Hepatocyte (in vitro differentiated cells): ENCODE measurements around the gene DRAM1. TPM values are rescaled to one million over a fixed set of nuclear protein-coding genes. Genes with fewer than 3 reads are reported as not detected.

Experiments used
- DNase-seq: peaks from one replicate; pipeline ENCODE4 v3.0.0-alpha.2; 2016; ENCODE audit warnings: low spot score
- H2AFZ ChIP-seq: fragments of 200-600 bp; sonication (generic); 2 replicates; pipeline ENCODE4 v1.6.0; 2016; ENCODE audit warnings: antibody characterized with exemption, mild to moderate bottlenecking
- H3K27ac ChIP-seq: fragments of 200-600 bp; sonication (generic); 2 replicates; pipeline ENCODE4 v1.5.1; 2016; ENCODE audit warnings: mild to moderate bottlenecking
- H3K27me3 ChIP-seq: fragments of 200-600 bp; sonication (generic); 2 replicates; pipeline ENCODE4 v1.6.1; 2016
- H3K36me3 ChIP-seq: fragments of 200-600 bp; sonication (generic); replicated peaks from 2 replicates; pipeline ENCODE4 v1.5.1; 2016; ENCODE audit warnings: low read depth; ENCODE audit not compliant: insufficient read depth
- H3K4me1 ChIP-seq: fragments of 200-600 bp; sonication (generic); 2 replicates; pipeline ENCODE4 v1.5.1; 2016; ENCODE audit warnings: mild to moderate bottlenecking, moderate library complexity; ENCODE audit not compliant: insufficient read depth
- H3K4me2 ChIP-seq: fragments of 200-600 bp; sonication (generic); 2 replicates; pipeline ENCODE4 v1.6.0; 2016
- H3K4me3 ChIP-seq: fragments of 200-600 bp; sonication (generic); 2 replicates; pipeline ENCODE4 v1.5.1; 2016; ENCODE audit warnings: mild to moderate bottlenecking
- H3K79me2 ChIP-seq: fragments of 200-600 bp; sonication (generic); 2 replicates; pipeline ENCODE4 v1.6.0; 2017; ENCODE audit warnings: mild to moderate bottlenecking
- H3K9me2 ChIP-seq: fragments of 200-600 bp; sonication (generic); replicated peaks from 2 replicates; pipeline ENCODE4 v1.6.0; 2017; ENCODE audit warnings: mild to moderate bottlenecking; ENCODE audit not compliant: insufficient read depth
- H3K9me3 ChIP-seq: fragments of 200-600 bp; sonication (generic); 2 replicates; pipeline ENCODE4 v1.5.1; 2016; ENCODE audit warnings: low read depth, mild to moderate bottlenecking
- H4K20me1 ChIP-seq: fragments of 200-600 bp; sonication (generic); 2 replicates; pipeline ENCODE4 v1.6.0; 2016; ENCODE audit warnings: mild to moderate bottlenecking; ENCODE audit not compliant: insufficient read depth, poor library complexity, severe bottlenecking
- EZH2 ChIP-seq: fragments of 200-600 bp; sonication (generic); IDR thresholded peaks from 2 replicates; pipeline ENCODE4 v1.6.1; 2016; ENCODE audit warnings: antibody characterized with exemption, mild to moderate bottlenecking, borderline replicate concordance
- EZH2phosphoT487 ChIP-seq: fragments of 200-600 bp; sonication (generic); IDR thresholded peaks from one replicate; pipeline ENCODE4 v1.6.1; 2018; ENCODE audit warnings: antibody characterized with exemption, mild to moderate bottlenecking, low read depth, moderate library complexity; ENCODE audit not compliant: unreplicated experiment, severe bottlenecking
- WGBS: methylation state at CpG from one replicate; pipeline ENCODE4 v1.1.6; 2016; ENCODE audit warnings: low lambda C conversion rate; ENCODE audit errors: missing lambda C conversion rate; 5-methylcytosine and 5-hydroxymethylcytosine counted together
- polyA plus RNA-seq: library from polyadenylated mRNA; unstranded; fragments of >200 nt; fragmentation: Nextera tagmentation; extraction: Ambion mirVana; gene quantifications from 2 replicates; pipeline ENCODE4 v1.2.1, GENCODE V29; 2016
- total RNA-seq: library from RNA; depleted of rRNA; stranded (reverse); fragments of >200 nt; gene quantifications from 2 replicates; pipeline ENCODE4 v1.2.3, GENCODE V29; 2014
- TF ChIP-seq, protein P1 (sequence below): fragments of 200-600 bp; sonication (generic); IDR thresholded peaks from 2 replicates; pipeline ENCODE4 v1.5.1; 2016; ENCODE audit warnings: antibody characterized with exemption, mild to moderate bottlenecking; ENCODE audit not compliant: poor library complexity

Gene DRAM1
- total and polyA plus RNA-seq, 2 experiments from 2014 or later = 26.0 to 28.2 TPM

DNA sequence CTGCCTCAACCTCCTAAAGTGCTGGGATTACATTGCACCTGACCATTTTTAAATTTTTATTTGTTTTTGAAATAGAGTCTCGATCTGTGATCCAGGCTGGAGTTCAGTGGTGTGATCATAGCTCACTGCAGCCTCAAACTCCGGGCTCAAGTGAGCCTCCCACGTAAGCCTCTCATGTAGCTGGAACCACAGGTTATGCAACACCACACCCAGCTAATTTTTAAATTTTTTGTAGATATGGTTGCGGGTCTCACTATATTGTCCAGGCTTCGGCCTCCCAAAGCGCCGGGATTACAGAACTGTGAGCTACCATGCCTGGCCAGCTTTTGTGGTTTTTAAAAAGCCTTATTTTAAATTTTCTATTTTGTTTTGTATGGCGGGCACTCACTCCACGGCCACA is 2.2 kb upstream of the DRAM1 start:
- H4K20me1 ChIP-seq = no peaks in the 10 kb centered on the region
- H3K27me3 ChIP-seq = no peaks in the 10 kb centered on the region
- no peak overlapping the region for H2AFZ ChIP-seq
- peaks cover 14% of the 10 kb centered on the region for H3K79me2 ChIP-seq
- H3K27ac ChIP-seq = peak overlapping the region; percentile 93
- H3K4me3 ChIP-seq = no peak overlapping the region
- no peak for DNase-seq
- no peaks in the 10 kb centered on the region for H3K4me1 ChIP-seq
- H3K4me2 ChIP-seq = no peak overlapping the region
- no peaks in the 10 kb centered on the region for H3K9me3 ChIP-seq
- no peaks in the 10 kb centered on the region for H3K36me3 ChIP-seq
- TF ChIP-seq, protein P1, sequence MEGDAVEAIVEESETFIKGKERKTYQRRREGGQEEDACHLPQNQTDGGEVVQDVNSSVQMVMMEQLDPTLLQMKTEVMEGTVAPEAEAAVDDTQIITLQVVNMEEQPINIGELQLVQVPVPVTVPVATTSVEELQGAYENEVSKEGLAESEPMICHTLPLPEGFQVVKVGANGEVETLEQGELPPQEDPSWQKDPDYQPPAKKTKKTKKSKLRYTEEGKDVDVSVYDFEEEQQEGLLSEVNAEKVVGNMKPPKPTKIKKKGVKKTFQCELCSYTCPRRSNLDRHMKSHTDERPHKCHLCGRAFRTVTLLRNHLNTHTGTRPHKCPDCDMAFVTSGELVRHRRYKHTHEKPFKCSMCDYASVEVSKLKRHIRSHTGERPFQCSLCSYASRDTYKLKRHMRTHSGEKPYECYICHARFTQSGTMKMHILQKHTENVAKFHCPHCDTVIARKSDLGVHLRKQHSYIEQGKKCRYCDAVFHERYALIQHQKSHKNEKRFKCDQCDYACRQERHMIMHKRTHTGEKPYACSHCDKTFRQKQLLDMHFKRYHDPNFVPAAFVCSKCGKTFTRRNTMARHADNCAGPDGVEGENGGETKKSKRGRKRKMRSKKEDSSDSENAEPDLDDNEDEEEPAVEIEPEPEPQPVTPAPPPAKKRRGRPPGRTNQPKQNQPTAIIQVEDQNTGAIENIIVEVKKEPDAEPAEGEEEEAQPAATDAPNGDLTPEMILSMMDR = no peak
- TF ChIP-seq EZH2 (no peak), EZH2phosphoT487 (no peak)
- no peaks in the 10 kb centered on the region for H3K9me2 ChIP-seq
- 98% methylated on average over 9 of the region's 9 CpGs for WGBS

DNA sequence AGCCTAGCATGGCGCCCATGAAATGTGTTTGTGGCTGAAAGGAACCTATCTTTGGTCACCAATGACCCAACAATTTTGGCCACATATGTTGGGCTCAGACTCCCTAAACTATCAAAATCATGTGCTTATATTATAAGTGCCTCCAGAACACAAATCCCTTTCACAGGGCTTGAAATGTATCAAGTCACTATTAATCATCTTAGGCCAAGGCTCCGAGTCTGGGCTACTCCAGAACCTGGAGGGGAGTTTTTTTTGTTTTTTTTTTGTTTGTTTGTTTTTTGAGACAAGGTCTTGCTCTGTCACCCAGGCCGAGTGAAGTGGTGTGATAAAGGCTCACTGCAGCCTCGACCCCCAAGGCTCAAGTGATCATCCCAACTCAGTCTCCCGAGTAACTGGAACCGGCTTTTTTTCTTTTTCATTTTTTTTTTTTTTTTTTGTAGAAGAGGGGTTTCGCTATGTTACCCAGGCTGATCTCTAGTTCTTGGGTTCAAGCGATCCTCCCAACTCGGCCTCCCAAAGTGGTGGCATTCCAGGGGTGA is 989 bp upstream of the DRAM1 start:
- Histone ChIP-seq H3K9me2 (no peaks in the 10 kb centered on the region), H2AFZ (peak overlapping the region; percentile 90), H3K4me1 (no peaks in the 10 kb centered on the region), H3K27ac (peak overlapping the region; percentile 93), H3K9me3 (no peaks in the 10 kb centered on the region), H3K4me2 (peak overlapping the region; percentile 92), H3K4me3 (peak overlapping the region; percentile 89), H3K36me3 (no peaks in the 10 kb centered on the region), H3K79me2 (peaks cover 21% of the 10 kb centered on the region), H4K20me1 (no peaks in the 10 kb centered on the region), H3K27me3 (no peaks in the 10 kb centered on the region)
- TF ChIP-seq EZH2 = no peak
- no peak for TF ChIP-seq EZH2phosphoT487
- TF ChIP-seq, protein P1 = no peak
- DNase-seq = no peak
- 80% methylated on average over 9 of the region's 9 CpGs for WGBS

DNA sequence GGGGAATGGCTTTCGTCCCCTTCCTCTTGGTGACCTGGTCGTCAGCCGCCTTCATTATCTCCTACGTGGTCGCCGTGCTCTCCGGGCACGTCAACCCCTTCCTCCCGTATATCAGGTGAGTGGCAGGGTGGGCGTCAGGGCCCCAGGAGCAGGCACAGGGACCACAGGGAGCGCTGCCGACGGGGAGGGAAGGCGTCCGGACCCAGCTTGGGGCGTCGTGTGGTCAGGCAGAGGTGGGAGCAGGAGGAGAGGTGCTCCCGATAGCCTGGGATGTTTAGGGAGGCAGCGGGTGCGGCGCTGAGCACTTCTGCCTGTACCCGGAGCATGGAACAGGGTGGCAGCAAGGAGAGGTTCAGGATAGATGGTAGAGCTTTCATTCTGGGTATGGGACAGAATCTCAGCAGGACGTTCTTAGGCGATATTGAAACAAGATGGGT is 444 bp downstream of the DRAM1 start:
- TF ChIP-seq, protein P1 = no peak
- no peak for TF ChIP-seq EZH2phosphoT487
- no peak for TF ChIP-seq EZH2
- H4K20me1 ChIP-seq = no peaks in the 10 kb centered on the region

More for the DNA sequence above, 444 bp downstream of the DRAM1 start:
- peak overlapping the region; percentile 93 for H3K27ac ChIP-seq
- peak overlapping the region; percentile 90 for H2AFZ ChIP-seq
- H3K79me2 ChIP-seq = peaks cover 24% of the 10 kb centered on the region
- no peaks in the 10 kb centered on the region for H3K4me1 ChIP-seq
- H3K36me3 ChIP-seq = no peaks in the 10 kb centered on the region
- no peaks in the 10 kb centered on the region for H3K27me3 ChIP-seq
- H3K9me2 ChIP-seq = no peaks in the 10 kb centered on the region
- peak; percentile 35 for DNase-seq
- 3% methylated on average over 24 of the region's 24 CpGs for WGBS
- peak overlapping the region; percentile 89 for H3K4me3 ChIP-seq
- H3K9me3 ChIP-seq = no peaks in the 10 kb centered on the region
- H3K4me2 ChIP-seq = peak overlapping the region; percentile 92
